Neural cell (in vitro differentiated cells): Measurements from ENCODE around the gene CTNNA2. TPM values are rescaled to one million over a fixed set of nuclear protein-coding genes. Genes with fewer than 3 reads are reported as not detected.

Source experiments
- H2AFZ ChIP-seq: fragments of 200-600, 300-800 bp; sonication (generic), shearing (Covaris generic); 2 replicates; pipeline ENCODE4 v1.6.0; 2014; ENCODE audit warnings: low read depth, mild to moderate bottlenecking, antibody characterized with exemption, low read length, moderate library complexity
- H3F3A ChIP-seq: fragments of 200-600 bp; shearing (Covaris generic); 2 replicates; pipeline ENCODE4 v1.6.1; 2016; ENCODE audit warnings: mild to moderate bottlenecking, moderate library complexity, mixed read lengths, antibody characterized with exemption, low read length; ENCODE audit not compliant: insufficient read depth, poor library complexity, severe bottlenecking
- H3K27ac ChIP-seq: fragments of 200-600, 300-800 bp; sonication (generic), shearing (Covaris generic); 2 replicates; pipeline ENCODE4 v1.5.1; 2014; ENCODE audit warnings: mild to moderate bottlenecking, low read length, moderate library complexity
- H3K27me3 ChIP-seq: fragments of 300-800, 200-600 bp; sonication (generic), shearing (Covaris generic); 2 replicates; pipeline ENCODE4 v1.6.0; 2014; ENCODE audit warnings: mild to moderate bottlenecking, low read depth, low read length, moderate library complexity; ENCODE audit not compliant: insufficient read depth
- H3K36me3 ChIP-seq: fragments of 300-800, 200-600 bp; sonication (generic), shearing (Covaris generic); 2 replicates; pipeline ENCODE4 v1.5.1; 2014; ENCODE audit warnings: mild to moderate bottlenecking, antibody characterized with exemption, low read length, moderate library complexity; ENCODE audit not compliant: insufficient read depth
- H3K4me2 ChIP-seq: fragments of 300-800, 200-600 bp; sonication (generic), shearing (Covaris generic); 2 replicates; pipeline ENCODE4 v1.6.0; 2014; ENCODE audit warnings: mild to moderate bottlenecking, low read length
- H3K4me3 ChIP-seq: fragments of 300-800, 200-600 bp; sonication (generic), shearing (Covaris generic); 2 replicates; pipeline ENCODE4 v1.5.1; 2014; ENCODE audit warnings: mild to moderate bottlenecking, low read length, moderate library complexity
- H3K79me2 ChIP-seq: fragments of 200-600 bp; shearing (Covaris generic); replicated peaks from 2 replicates; pipeline ENCODE4 v1.6.0; 2014; ENCODE audit warnings: mild to moderate bottlenecking, low read length, moderate library complexity; ENCODE audit not compliant: insufficient read depth
- H3K9ac ChIP-seq: fragments of 300-800, 200-600 bp; sonication (generic), shearing (Covaris generic); 2 replicates; pipeline ENCODE4 v1.6.1; 2016; ENCODE audit warnings: mild to moderate bottlenecking, low read length, mixed read lengths
- H3K9me2 ChIP-seq: fragments of 200-600 bp; shearing (Covaris generic); 2 replicates; pipeline ENCODE4 v1.6.1; 2016; ENCODE audit warnings: mild to moderate bottlenecking, low read length, mixed read lengths; ENCODE audit not compliant: insufficient read depth
- H3K9me3 ChIP-seq: fragments of 200-600, 300-800 bp; sonication (generic), shearing (Covaris generic); 2 replicates; pipeline ENCODE4 v1.6.1; 2016; ENCODE audit warnings: mild to moderate bottlenecking, mixed run types, low read length, moderate library complexity, mixed read lengths
- H4K20me1 ChIP-seq: fragments of 200-600 bp; shearing (Covaris generic); 2 replicates; pipeline ENCODE4 v1.6.1; 2016; ENCODE audit warnings: mild to moderate bottlenecking, mixed run types; ENCODE audit not compliant: insufficient read depth
- CTCF ChIP-seq: fragments of 450-650 bp; IDR thresholded peaks from 2 replicates; pipeline ENCODE4 v1.5.1; 2014; ENCODE audit warnings: antibody characterized with exemption, mild to moderate bottlenecking, moderate library complexity; ENCODE audit not compliant: poor library complexity, severe bottlenecking
- EP300 ChIP-seq: fragments of 450-650 bp; conservative IDR thresholded peaks from 2 replicates; pipeline ENCODE4 v1.6.1; 2014; ENCODE audit warnings: antibody characterized with exemption, mild to moderate bottlenecking, moderate library complexity; ENCODE audit not compliant: poor library complexity, severe bottlenecking
- EZH2 ChIP-seq: fragments of 200-600, 300-800 bp; shearing (Covaris generic), sonication (generic); IDR thresholded peaks from 2 replicates; pipeline ENCODE4 v1.6.1; 2014; ENCODE audit warnings: antibody characterized with exemption, low read length, borderline replicate concordance, mild to moderate bottlenecking; ENCODE audit not compliant: insufficient read depth, poor library complexity, severe bottlenecking
- MXI1 ChIP-seq: fragments of 450-650 bp; conservative IDR thresholded peaks from 2 replicates; pipeline ENCODE4 v1.6.1; 2014; ENCODE audit warnings: antibody characterized with exemption, mild to moderate bottlenecking; ENCODE audit not compliant: poor library complexity, severe bottlenecking
- POLR2AphosphoS5 ChIP-seq: IDR thresholded peaks from 2 replicates; pipeline ENCODE4 v1.6.1; 2012
- RAD21 ChIP-seq: fragments of 450-650 bp; conservative IDR thresholded peaks from 2 replicates; pipeline ENCODE4 v1.6.1; 2014; ENCODE audit warnings: antibody characterized with exemption, mild to moderate bottlenecking, moderate library complexity
- REST ChIP-seq: IDR thresholded peaks from 2 replicates; pipeline ENCODE4 v1.6.1; 2012; ENCODE audit warnings: borderline replicate concordance
- SMC3 ChIP-seq: fragments of 450-650 bp; conservative IDR thresholded peaks from 2 replicates; pipeline ENCODE4 v1.6.1; 2014; ENCODE audit warnings: antibody characterized with exemption, mild to moderate bottlenecking, moderate library complexity; ENCODE audit not compliant: poor library complexity
- TAF1 ChIP-seq: IDR thresholded peaks from 2 replicates; pipeline ENCODE4 v1.6.1; 2012; ENCODE audit warnings: low read depth
- polyA plus RNA-seq: library from polyadenylated mRNA; depleted of rRNA; stranded (reverse); fragments of >200 nt; gene quantifications from 2 replicates; pipeline ENCODE4 v1.2.3, GENCODE V29; 2014

Gene CTNNA2
- polyA plus RNA-seq, 1 donor from 2014 or later: 194 TPM

- no peak overlapping the region for H3K27ac ChIP-seq
- no peak for TF ChIP-seq TAF1
- TF ChIP-seq RAD21: no peak
- TF ChIP-seq POLR2AphosphoS5: no peak
- TF ChIP-seq MXI1: no peak
- no peak for TF ChIP-seq CTCF
- TF ChIP-seq EZH2: no peak
Observed at GRCh38 chr2:80258341-80258740, 745.5 kb downstream of the CTNNA2 start.

GRCh38 chr2:80258793-80259192 is 745.9 kb downstream of the CTNNA2 start:
- no peaks in the 10 kb centered on the region for H3K27me3 ChIP-seq
- TF ChIP-seq POLR2AphosphoS5 (no peak), EP300 (no peak), CTCF (no peak), TAF1 (no peak), MXI1 (no peak), EZH2 (no peak), RAD21 (no peak)

More at GRCh38 chr2:80258341-80258740, 745.5 kb downstream of the CTNNA2 start:
- Histone ChIP-seq H3K4me2 (no peak overlapping the region), H3K79me2 (no peaks in the 10 kb centered on the region), H3K4me3 (no peak overlapping the region), H3K9ac (no peak overlapping the region), H3K9me3 (peaks cover 2% of the 10 kb centered on the region), H3K27me3 (no peaks in the 10 kb centered on the region), H2AFZ (no peak overlapping the region), H3F3A (peaks cover 3% of the 10 kb centered on the region), H3K36me3 (no peaks in the 10 kb centered on the region), H3K9me2 (no peaks in the 10 kb centered on the region), H4K20me1 (no peaks in the 10 kb centered on the region)

GRCh38 chr2:80259292-80259691 is 746.4 kb downstream of the CTNNA2 start:
- TF ChIP-seq TAF1 (no peak), RAD21 (no peak), EP300 (no peak), REST (no peak), MXI1 (no peak), SMC3 (no peak)
- Histone ChIP-seq H3K27ac (no peak overlapping the region), H3F3A (peaks cover 3% of the 10 kb centered on the region), H3K27me3 (no peaks in the 10 kb centered on the region), H3K4me3 (no peak overlapping the region), H3K36me3 (no peaks in the 10 kb centered on the region), H3K9me3 (peaks cover 2% of the 10 kb centered on the region), H2AFZ (no peak overlapping the region), H3K79me2 (no peaks in the 10 kb centered on the region), H4K20me1 (no peaks in the 10 kb centered on the region), H3K9me2 (no peaks in the 10 kb centered on the region), H3K9ac (no peak overlapping the region), H3K4me2 (no peak overlapping the region)

More at GRCh38 chr2:80258793-80259192, 745.9 kb downstream of the CTNNA2 start:
- no peak overlapping the region for H3K4me2 ChIP-seq
- no peaks in the 10 kb centered on the region for H3K9me2 ChIP-seq
- H3K9me3 ChIP-seq: peaks cover 2% of the 10 kb centered on the region
- no peak overlapping the region for H3K4me3 ChIP-seq
- H3K9ac ChIP-seq: no peak overlapping the region
- no peaks in the 10 kb centered on the region for H4K20me1 ChIP-seq
- peaks cover 3% of the 10 kb centered on the region for H3F3A ChIP-seq
- H3K79me2 ChIP-seq: no peaks in the 10 kb centered on the region
- H2AFZ ChIP-seq: no peak overlapping the region
- H3K36me3 ChIP-seq: no peaks in the 10 kb centered on the region
- no peak overlapping the region for H3K27ac ChIP-seq
